ENCODE data around the gene DUSP1. TPM values are rescaled to one million over a fixed set of nuclear protein-coding genes. Genes with fewer than 3 reads are reported as not detected.

The DUSP1 gene
- total and polyA plus RNA-seq, 2 of the 13 experiments (the other 11 are each of a cell fraction or from before 2014, with no cell fraction given): 27.1 to 55.5 TPM

- no peak for TF ChIP-seq GTF3A (CRISPR knock-in tag; conservative IDR thresholded peaks at IDR 0.05)
- no peak for TF ChIP-seq PAWR (CRISPR knock-in tag; IDR thresholded peaks at IDR 0.05; ENCODE audit: borderline replicate concordance)
- no peak for TF ChIP-seq SKI (IDR thresholded peaks at IDR 0.05; ENCODE audit: partially characterized antibody)
- no peak for TF ChIP-seq ZNF543 (CRISPR knock-in tag; IDR thresholded peaks at IDR 0.05)
- TF ChIP-seq RFX1 (IDR thresholded peaks at IDR 0.05): no peak
- TF ChIP-seq RFXANK (CRISPR knock-in tag; IDR thresholded peaks at IDR 0.05): no peak
- TF ChIP-seq THYN1 (CRISPR knock-in tag; IDR thresholded peaks at IDR 0.05; ENCODE audit: borderline replicate concordance, low read depth): no peak
- no peak for TF ChIP-seq ZNF639 (CRISPR knock-in tag; conservative IDR thresholded peaks at IDR 0.05)
- TF ChIP-seq ZNF724P (CRISPR knock-in tag; IDR thresholded peaks at IDR 0.05; ENCODE audit: borderline replicate concordance): no peak
- no peak for TF ChIP-seq AKAP8 (CRISPR knock-in tag; IDR thresholded peaks at IDR 0.05)
- no peak for TF ChIP-seq MXD3 (CRISPR knock-in tag; IDR thresholded peaks at IDR 0.05)
- TF ChIP-seq GZF1 (CRISPR knock-in tag; IDR thresholded peaks at IDR 0.05): no peak
- no peak for TF ChIP-seq ISL2 (CRISPR knock-in tag; IDR thresholded peaks at IDR 0.05)
- no peak for TF ChIP-seq ZNF451 (CRISPR knock-in tag; IDR thresholded peaks at IDR 0.05)
- TF ChIP-seq KLF11 (CRISPR knock-in tag; IDR thresholded peaks at IDR 0.05): no peak
- 0 out of 2 replicates have a peak, but pooled peaks have one; percentile 28 for TF ChIP-seq MYPOP (CRISPR knock-in tag; IDR thresholded peaks at IDR 0.05)
- TF ChIP-seq BHLHE40 (IDR thresholded peaks at IDR 0.05; ENCODE audit: low read length): no peak
- TF ChIP-seq DDIT3 (CRISPR knock-in tag; IDR thresholded peaks at IDR 0.05): no peak
- no peak for TF ChIP-seq MIER2 (CRISPR knock-in tag; IDR thresholded peaks at IDR 0.05)
- TF ChIP-seq CENPT (CRISPR knock-in tag; IDR thresholded peaks at IDR 0.05; ENCODE audit: low read depth): no peak
- no peak for TF ChIP-seq TMF1 (CRISPR knock-in tag; IDR thresholded peaks at IDR 0.05; ENCODE audit: low read depth)
- TF ChIP-seq MLLT10 (CRISPR knock-in tag; IDR thresholded peaks at IDR 0.05): no peak
- TF ChIP-seq RBM39 (IDR thresholded peaks at IDR 0.05; ENCODE audit: low read depth, low read length, poor library complexity, severe bottlenecking): no peak
- no peak; the same call in 1 of the 2 replicates for TF ChIP-seq HIC2 (CRISPR knock-in tag; IDR thresholded peaks at IDR 0.05; ENCODE audit: low read depth)
- TF ChIP-seq SRY (CRISPR knock-in tag; IDR thresholded peaks at IDR 0.05): no peak
- no peak for TF ChIP-seq EED (CRISPR knock-in tag; IDR thresholded peaks at IDR 0.05)
- no peak for TF ChIP-seq STAG1 (CRISPR knock-in tag; IDR thresholded peaks at IDR 0.05)
- TF ChIP-seq ZZZ3 (CRISPR knock-in tag; IDR thresholded peaks at IDR 0.05; ENCODE audit: borderline replicate concordance): no peak
- TF ChIP-seq TGIF2 (CRISPR knock-in tag; IDR thresholded peaks at IDR 0.05): 0 out of 2 replicates have a peak, but pooled peaks have one; percentile 36
Measured at GRCh38 chr5:172806897-172807672, 36.1 kb upstream of the DUSP1 start (continued).
